Measurements from ENCODE around the gene CFAP107. TPM values are rescaled to one million over a fixed set of nuclear protein-coding genes. Genes with fewer than 3 reads are reported as not detected.

The CFAP107 gene
- polyA plus RNA-seq, 2 of the 4 experiments (the other 2 are of a cell fraction): not detected

DNA sequence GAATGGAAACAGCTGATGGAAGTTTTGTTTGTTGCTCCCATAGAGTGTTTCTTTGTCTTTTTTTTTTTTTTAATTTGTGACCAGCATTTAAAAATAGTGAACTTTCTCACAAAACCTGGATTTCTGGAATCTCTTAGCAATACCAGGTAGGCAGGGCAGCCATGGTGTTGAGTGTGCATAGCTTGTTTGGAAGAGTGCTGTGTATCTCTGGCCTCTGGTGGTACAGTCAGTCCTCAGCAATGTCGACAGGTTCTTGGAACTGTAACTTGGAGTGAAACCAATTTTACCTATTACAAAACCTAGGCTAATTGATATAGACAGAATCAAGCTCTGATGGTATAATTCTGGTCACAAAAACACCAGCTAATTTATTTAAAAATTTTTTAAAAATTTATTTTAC, 23.4 kb upstream of the CFAP107 start:
- Histone ChIP-seq H3K9me3 (no peaks in the 10 kb centered on the region), H3K4me1 (no peaks in the 10 kb centered on the region), H3K4me2 (no peak overlapping the region), H3K27ac (no peak overlapping the region), H3K4me3 (no peak overlapping the region)
- ChIA-PET POLR2A (no interaction called here), CTCF (interaction anchor here (1.3 kb wide), 1 partner anchor 64 kb away, joined by 4 read pairs; no protein-coding TSS in a partner anchor)
- TF ChIP-seq RCOR1 (IDR thresholded peaks at IDR 0.05; ENCODE audit: low read depth, low read length): no peak
- no peak for TF ChIP-seq RFX5 (IDR thresholded peaks at IDR 0.05)
- TF ChIP-seq BHLHE40 (IDR thresholded peaks at IDR 0.05; ENCODE audit: low read depth, low read length): no peak
- no peak for TF ChIP-seq MAZ (IDR thresholded peaks at IDR 0.05; ENCODE audit: borderline replicate concordance, low read depth, low read length)
- no peak for TF ChIP-seq ZFP36 (IDR thresholded peaks at IDR 0.05; ENCODE audit: borderline replicate concordance, partially characterized antibody)
- no peak for TF ChIP-seq EHMT2 (IDR thresholded peaks at IDR 0.05; ENCODE audit: low read depth)
- no peak for TF ChIP-seq ZSCAN20 (CRISPR knock-in tag; IDR thresholded peaks at IDR 0.05)
- TF ChIP-seq KDM5A (IDR thresholded peaks at IDR 0.05): no peak
- TF ChIP-seq, protein P1, sequence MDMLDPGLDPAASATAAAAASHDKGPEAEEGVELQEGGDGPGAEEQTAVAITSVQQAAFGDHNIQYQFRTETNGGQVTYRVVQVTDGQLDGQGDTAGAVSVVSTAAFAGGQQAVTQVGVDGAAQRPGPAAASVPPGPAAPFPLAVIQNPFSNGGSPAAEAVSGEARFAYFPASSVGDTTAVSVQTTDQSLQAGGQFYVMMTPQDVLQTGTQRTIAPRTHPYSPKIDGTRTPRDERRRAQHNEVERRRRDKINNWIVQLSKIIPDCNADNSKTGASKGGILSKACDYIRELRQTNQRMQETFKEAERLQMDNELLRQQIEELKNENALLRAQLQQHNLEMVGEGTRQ (IDR thresholded peaks at IDR 0.05): no peak
- no peak for TF ChIP-seq NFE2L2 (conservative IDR thresholded peaks at IDR 0.05; ENCODE audit: low read length)
- TF ChIP-seq SMC3 (IDR thresholded peaks at IDR 0.05): no peak
- no peak for TF ChIP-seq JUNB (IDR thresholded peaks at IDR 0.05)
- DNase-seq (ENCODE audit: low read depth in 1 of 2, low spot score in 1 of 2): no peak
- 18% methylated on average over 1 of the region's 1 CpG for WGBS (ENCODE audit: missing lambda C conversion rate)
- no peak for ATAC-seq
- no peak for FAIRE-seq

DNA sequence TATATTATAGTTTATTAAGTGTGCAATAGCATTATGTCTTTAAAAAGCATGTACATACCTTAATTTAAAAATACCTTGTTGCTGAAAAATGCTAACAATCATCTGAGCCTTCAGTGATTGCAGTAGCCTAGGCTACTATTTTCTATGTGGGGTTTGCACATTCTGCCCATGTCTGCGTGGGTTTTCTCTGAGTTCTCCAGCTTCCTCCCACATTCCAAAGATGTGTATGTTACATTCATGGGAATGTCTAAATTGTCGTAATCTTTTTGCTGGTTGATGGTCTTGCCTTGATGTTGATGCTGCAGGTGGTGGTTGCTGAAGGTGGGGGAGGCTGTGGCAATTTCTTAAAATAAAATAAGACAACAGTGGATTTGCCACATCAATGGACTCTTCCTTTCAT, 17.6 kb upstream of the CFAP107 start:
- ATAC-seq (no peak), DNase-seq (ENCODE audit: low read depth in 1 of 2, low spot score in 1 of 2) (no peak), FAIRE-seq (no peak)
- no peaks in the 10 kb centered on the region for H3K4me1 ChIP-seq
- POLR2A ChIA-PET: no interaction called here
- no peak overlapping the region for H3K27ac ChIP-seq
- H3K4me2 ChIP-seq: no peak overlapping the region
- CTCF ChIA-PET: no interaction called here
- TF ChIP-seq POLR2AphosphoS2 (conservative IDR thresholded peaks at IDR 0.05; ENCODE audit: low read length): no peak
- TF ChIP-seq CBX8 (IDR thresholded peaks at IDR 0.05): no peak
- TF ChIP-seq, protein P2, sequence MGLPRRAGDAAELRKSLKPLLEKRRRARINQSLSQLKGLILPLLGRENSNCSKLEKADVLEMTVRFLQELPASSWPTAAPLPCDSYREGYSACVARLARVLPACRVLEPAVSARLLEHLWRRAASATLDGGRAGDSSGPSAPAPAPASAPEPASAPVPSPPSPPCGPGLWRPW (IDR thresholded peaks at IDR 0.05): no peak
- no peak for TF ChIP-seq ZC3H11A (IDR thresholded peaks at IDR 0.05)
- TF ChIP-seq NFE2L2 (conservative IDR thresholded peaks at IDR 0.05; ENCODE audit: low read length): no peak
- TF ChIP-seq EHF (CRISPR knock-in tag; IDR thresholded peaks at IDR 0.05): no peak
- TF ChIP-seq TFCP2L1 (CRISPR knock-in tag; IDR thresholded peaks at IDR 0.05): no peak
- TF ChIP-seq, protein P3, sequence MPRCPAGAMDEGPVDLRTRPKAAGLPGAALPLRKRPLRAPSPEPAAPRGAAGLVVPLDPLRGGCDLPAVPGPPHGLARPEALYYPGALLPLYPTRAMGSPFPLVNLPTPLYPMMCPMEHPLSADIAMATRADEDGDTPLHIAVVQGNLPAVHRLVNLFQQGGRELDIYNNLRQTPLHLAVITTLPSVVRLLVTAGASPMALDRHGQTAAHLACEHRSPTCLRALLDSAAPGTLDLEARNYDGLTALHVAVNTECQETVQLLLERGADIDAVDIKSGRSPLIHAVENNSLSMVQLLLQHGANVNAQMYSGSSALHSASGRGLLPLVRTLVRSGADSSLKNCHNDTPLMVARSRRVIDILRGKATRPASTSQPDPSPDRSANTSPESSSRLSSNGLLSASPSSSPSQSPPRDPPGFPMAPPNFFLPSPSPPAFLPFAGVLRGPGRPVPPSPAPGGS (IDR thresholded peaks at IDR 0.05): no peak
- TF ChIP-seq BHLHE40 (IDR thresholded peaks at IDR 0.05; ENCODE audit: low read depth, low read length): no peak
- no peak for TF ChIP-seq SREBF2 (IDR thresholded peaks at IDR 0.05)
- TF ChIP-seq RFX5 (IDR thresholded peaks at IDR 0.05): no peak
- TF ChIP-seq EHMT2 (IDR thresholded peaks at IDR 0.05; ENCODE audit: low read depth): no peak
- no peak for TF ChIP-seq MYC (IDR thresholded peaks at IDR 0.05; ENCODE audit: borderline replicate concordance, low read length)
- no peak for TF ChIP-seq HEYL (CRISPR knock-in tag; IDR thresholded peaks at IDR 0.05)
- no peaks in the 10 kb centered on the region for H3K9me3 ChIP-seq
- H3K4me3 ChIP-seq: no peak overlapping the region
- WGBS (ENCODE audit: missing lambda C conversion rate): 15% methylated on average over 2 of the region's 2 CpGs

DNA sequence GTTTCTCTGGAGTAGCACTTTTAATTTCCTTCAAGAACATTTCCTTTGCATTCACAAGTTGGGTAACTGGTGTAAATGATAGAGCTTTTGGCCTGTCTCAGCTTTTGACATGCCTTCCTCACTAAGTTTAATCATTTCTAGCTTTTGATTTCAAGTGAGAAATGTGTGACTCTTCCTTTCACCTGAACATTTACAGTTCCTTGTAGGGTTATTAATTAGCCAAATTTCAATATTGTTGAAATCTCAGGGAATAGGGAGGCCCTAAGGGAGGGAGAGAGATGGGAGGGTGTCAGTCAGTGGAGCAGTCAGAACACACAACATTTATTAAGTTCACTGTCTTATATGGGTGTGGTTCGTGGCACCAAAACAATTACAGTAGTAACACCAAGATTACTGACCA, 15.8 kb upstream of the CFAP107 start:
- no peak for ATAC-seq
- Histone ChIP-seq H3K4me3 (no peak overlapping the region), H3K9me3 (no peaks in the 10 kb centered on the region), H3K27ac (no peak overlapping the region), H3K4me1 (no peaks in the 10 kb centered on the region), H3K4me2 (no peak overlapping the region)
- POLR2A ChIA-PET: no interaction called here
- CTCF ChIA-PET: no interaction called here
- 0% methylated on average over 1 of the region's 1 CpG for WGBS (ENCODE audit: missing lambda C conversion rate)
- no peak for DNase-seq (ENCODE audit: low read depth in 1 of 2, low spot score in 1 of 2)
- FAIRE-seq: no peak
- TF ChIP-seq HEYL (CRISPR knock-in tag; IDR thresholded peaks at IDR 0.05) (no peak), EHMT2 (IDR thresholded peaks at IDR 0.05; ENCODE audit: low read depth) (no peak), HOXB5 (CRISPR knock-in tag; IDR thresholded peaks at IDR 0.05) (no peak), ZFP36 (IDR thresholded peaks at IDR 0.05; ENCODE audit: borderline replicate concordance, partially characterized antibody) (no peak), MYC (IDR thresholded peaks at IDR 0.05; ENCODE audit: borderline replicate concordance, low read length) (no peak), POLR2AphosphoS2 (conservative IDR thresholded peaks at IDR 0.05; ENCODE audit: low read length) (no peak), ESRRA (IDR thresholded peaks at IDR 0.05; ENCODE audit: borderline replicate concordance, low read length) (no peak), RCOR1 (IDR thresholded peaks at IDR 0.05; ENCODE audit: low read depth, low read length) (no peak), HDAC2 (IDR thresholded peaks at IDR 0.05) (no peak), JUN (IDR thresholded peaks at IDR 0.05) (no peak)
- TF ChIP-seq, protein P4, sequence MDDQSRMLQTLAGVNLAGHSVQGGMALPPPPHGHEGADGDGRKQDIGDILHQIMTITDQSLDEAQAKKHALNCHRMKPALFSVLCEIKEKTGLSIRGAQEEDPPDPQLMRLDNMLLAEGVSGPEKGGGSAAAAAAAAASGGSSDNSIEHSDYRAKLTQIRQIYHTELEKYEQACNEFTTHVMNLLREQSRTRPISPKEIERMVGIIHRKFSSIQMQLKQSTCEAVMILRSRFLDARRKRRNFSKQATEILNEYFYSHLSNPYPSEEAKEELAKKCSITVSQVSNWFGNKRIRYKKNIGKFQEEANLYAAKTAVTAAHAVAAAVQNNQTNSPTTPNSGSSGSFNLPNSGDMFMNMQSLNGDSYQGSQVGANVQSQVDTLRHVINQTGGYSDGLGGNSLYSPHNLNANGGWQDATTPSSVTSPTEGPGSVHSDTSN (IDR thresholded peaks at IDR 0.05): no peak
- TF ChIP-seq, protein P1 (IDR thresholded peaks at IDR 0.05): no peak
- TF ChIP-seq, protein P5, sequence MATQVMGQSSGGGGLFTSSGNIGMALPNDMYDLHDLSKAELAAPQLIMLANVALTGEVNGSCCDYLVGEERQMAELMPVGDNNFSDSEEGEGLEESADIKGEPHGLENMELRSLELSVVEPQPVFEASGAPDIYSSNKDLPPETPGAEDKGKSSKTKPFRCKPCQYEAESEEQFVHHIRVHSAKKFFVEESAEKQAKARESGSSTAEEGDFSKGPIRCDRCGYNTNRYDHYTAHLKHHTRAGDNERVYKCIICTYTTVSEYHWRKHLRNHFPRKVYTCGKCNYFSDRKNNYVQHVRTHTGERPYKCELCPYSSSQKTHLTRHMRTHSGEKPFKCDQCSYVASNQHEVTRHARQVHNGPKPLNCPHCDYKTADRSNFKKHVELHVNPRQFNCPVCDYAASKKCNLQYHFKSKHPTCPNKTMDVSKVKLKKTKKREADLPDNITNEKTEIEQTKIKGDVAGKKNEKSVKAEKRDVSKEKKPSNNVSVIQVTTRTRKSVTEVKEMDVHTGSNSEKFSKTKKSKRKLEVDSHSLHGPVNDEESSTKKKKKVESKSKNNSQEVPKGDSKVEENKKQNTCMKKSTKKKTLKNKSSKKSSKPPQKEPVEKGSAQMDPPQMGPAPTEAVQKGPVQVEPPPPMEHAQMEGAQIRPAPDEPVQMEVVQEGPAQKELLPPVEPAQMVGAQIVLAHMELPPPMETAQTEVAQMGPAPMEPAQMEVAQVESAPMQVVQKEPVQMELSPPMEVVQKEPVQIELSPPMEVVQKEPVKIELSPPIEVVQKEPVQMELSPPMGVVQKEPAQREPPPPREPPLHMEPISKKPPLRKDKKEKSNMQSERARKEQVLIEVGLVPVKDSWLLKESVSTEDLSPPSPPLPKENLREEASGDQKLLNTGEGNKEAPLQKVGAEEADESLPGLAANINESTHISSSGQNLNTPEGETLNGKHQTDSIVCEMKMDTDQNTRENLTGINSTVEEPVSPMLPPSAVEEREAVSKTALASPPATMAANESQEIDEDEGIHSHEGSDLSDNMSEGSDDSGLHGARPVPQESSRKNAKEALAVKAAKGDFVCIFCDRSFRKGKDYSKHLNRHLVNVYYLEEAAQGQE (IDR thresholded peaks at IDR 0.05): no peak
